GM18505 (cell line): Measurements from ENCODE around the gene RRP36.
A peak's percentile ranks its signal among the peaks of the same experiment; 100 is the strongest.

Source experiments
- ATAC-seq: cut with Tn5 transposase; IDR thresholded peaks from one replicate; pipeline ENCODE4 v1.9.1; 2021; ENCODE audit not compliant: unreplicated experiment
- POLR2A ChIP-seq: IDR thresholded peaks from 4 replicates; pipeline ENCODE4 v1.6.1; 2011; ENCODE audit warnings: borderline replicate concordance; ENCODE audit not compliant: insufficient read depth, insufficient read length; ENCODE audit errors: extremely low read depth

Gene RRP36

DNA sequence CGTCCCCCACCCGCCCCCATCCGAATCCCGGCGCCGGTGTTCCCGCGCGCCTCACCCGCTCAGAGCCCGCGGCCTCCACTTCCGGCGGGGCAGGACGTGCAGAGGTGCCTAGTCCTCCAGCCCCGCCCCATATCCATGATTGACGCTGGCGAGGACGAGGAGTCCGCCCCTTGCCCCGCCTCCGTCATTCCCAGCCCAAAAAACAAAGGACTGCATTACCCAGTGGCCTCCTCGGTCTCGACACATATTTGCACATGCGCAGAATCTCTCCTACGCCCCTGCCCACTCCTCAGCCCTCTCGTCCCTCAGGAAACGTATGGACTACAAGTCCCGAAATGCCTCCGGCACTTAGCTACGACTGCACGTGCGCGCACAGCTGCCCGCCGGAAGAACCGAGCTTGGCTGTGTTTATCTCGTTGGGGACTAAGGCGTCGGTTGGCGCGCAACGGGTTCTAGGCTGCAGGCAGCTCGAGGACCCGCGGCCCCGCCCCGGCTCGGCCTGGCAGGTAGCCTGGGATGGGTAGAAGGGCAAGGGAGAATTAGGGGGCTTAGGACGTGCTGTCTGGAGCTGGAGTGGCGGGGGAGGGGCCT, 7.5 kb upstream of the RRP36 start, which contains the start of the genes KLHDC3 and MEA1:
Gene KLHDC3, plus strand, starts transcription at position 407 of the 591 bp plus-strand sequence. CDS start 2,944 bp downstream, outside the sequence.
Gene MEA1, minus strand, starts transcription at position 104 of the 591 bp plus-strand sequence. CDS start 133 bp downstream, outside the sequence.
- peak; percentile 89 for ATAC-seq
- peak; percentile 68 for TF ChIP-seq POLR2A

DNA sequence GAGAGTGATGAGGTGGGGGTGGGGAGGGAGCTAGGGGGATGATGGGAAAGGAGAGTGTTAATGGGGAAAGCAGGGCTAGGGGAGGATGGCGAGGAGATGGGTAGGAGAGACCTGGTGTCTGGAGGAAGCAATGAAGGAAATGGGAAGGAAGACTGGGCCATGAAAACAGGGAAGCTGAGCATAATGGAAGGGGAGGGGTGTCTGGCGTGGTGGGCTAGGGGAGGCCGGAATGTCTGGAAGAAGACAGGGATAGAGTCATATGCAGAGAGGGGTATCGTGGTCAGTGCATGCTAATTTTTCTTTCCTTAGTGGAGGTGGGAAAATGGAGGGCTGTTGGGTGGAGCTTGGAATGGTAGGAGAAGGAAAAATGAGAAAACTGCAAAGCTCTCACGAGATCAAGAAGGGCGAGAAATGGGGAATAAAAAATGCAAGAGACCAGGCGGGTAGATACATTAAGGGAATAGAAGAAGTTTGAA, 7.0 kb upstream of the RRP36 start:
- TF ChIP-seq POLR2A, result no peak
- ATAC-seq, result no peak

DNA sequence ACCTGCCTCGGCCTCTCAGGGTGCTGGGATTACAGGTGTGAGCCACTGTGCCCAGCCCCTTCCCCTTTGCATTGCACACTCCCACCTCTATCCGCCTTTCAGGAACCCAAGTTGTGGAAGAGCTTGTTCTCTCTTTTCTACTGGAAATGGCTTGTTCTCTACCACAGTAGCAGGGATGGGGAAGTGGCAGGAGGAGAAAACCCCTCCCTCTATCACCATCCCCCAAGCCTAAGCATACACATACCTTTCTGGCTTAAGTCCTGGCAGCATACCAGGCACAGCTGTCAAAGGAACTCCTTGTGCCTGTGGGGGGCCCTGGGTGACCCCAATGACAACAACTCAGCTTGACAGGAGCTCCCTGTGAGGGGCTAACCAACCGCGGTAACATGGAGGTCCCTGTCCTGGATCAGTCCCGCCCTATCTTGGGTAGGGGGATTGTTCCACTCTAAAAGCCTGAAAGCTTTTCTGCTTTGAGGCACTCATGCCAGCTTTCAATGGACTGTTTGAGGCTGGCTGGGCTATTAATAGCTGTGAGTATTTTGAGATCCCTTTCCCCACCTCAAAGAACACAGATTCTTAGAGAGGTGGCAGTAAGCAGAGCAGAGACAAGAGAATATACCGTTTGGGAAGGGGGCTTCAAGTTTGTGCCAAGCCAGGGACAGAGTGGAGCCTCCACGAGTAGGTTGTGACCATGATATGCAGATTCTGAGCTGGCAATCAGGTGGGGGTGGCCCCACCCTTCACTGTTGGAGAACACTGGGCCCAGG, 5.1 kb upstream of the RRP36 start:
- no peak for TF ChIP-seq POLR2A
- no peak for ATAC-seq

DNA sequence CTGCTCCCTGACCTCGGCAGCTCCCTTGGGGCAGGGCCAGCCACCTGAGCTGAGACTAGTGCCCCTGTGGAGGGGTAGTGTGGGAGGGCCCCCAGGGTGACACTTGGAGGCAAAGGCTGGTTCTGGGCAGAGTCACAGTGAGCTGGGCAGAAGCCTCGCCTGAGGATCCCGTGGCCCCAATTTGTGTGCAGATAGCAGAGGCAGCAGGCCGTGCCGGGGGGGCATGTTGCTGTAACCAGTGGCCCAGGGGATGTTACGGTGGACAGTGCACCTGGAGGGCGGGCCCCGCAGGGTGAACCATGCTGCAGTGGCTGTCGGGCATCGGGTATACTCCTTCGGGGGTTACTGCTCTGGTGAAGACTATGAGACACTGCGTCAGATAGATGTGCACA, 4.5 kb upstream of the RRP36 start:
- TF ChIP-seq POLR2A, result no peak
- ATAC-seq, result no peak

DNA sequence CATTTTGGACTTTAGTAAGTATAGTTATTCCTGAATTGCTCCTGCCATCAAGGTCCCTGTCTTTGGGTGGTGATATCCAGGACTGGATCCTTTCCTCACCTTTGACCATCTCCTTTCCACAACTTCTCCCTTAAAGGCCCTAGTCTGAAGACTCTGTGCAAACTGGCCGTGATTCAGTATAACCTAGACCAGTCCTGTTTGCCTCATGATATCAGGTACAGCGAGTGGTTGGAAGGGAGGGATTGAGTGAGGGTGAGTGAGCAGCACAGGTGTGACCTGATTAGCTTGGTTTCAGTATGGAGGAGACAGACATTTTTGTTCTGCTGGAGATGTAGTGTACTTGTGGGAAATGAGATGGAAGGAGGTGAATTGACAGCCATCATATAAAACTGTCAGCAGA, 2.3 kb upstream of the RRP36 start:
- TF ChIP-seq POLR2A, result no peak
- ATAC-seq, result no peak

DNA sequence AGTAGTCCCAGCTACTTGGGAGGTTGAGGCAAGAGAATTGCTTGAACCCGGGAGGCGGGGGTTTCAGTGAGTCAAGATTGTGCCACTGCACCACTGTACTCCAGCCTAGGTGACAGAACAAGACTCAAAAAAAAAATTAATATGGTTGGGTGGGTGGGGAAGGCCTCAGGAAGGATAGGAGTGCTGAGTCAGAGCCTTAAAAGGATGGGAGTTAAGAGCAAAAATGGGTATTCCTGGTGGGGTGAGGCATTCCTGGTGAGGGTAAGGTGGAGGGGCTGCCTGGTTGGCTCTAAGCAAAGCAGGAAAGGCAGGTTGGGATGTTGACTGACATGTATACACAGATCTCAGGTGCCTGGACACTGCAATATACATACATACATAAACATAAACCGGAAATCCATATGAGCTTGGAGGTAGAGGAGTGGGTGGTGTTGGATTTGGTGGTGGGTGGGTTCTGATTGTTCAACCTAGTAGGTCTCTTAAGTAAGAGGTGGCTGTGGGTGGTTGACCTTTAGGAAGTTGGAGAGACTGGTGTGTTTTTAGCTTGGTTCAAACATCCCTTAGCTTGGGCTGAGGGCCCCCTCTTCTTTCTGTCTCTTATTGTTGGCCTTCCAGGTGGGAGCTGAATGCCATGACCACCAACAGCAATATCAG, 1.2 kb upstream of the RRP36 start:
- no peak for ATAC-seq

DNA sequence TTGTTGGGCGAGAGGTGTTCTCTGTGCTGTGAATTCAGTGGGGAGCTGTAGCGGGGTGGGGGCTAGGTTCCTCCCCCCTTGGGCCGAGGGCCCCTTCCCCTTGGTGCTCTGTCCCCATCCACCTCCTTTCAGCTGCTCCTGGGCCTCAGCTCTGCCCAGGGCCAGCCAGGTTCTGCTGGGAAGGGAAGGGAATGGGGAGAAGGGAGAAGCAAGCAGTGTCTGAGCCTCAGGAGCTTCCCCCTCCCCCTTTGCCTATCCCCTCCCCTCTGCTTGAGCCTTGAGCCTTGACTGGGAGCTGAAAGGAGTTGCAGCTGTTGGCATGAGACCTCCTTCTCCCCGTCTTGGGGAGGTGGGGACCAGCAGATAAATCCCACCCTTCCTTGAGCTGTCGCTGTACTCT, 576 bp upstream of the RRP36 start:
- no peak for TF ChIP-seq POLR2A
- ATAC-seq, result peak; percentile 4

More for the DNA sequence above, 1.2 kb upstream of the RRP36 start:
- TF ChIP-seq POLR2A, result no peak

DNA sequence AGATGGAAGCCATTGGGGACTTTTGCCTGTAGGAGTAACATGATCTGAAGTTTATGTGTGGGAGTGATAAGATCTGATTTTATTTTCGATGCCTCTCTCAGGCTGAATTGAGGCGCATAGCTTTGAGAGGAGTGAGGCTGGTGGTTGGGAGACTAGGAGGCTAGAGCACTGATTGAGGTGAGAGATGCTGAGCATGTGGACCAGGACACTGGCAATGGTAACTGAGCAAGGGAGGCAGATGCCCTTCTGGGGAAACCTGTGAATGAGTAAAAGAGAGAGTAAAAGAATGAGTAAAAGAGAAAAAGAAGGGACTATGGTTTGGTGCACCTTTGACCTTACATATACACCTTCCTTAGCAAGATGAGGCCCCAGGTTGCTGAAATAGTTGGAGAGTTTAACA, 3.0 kb downstream of the RRP36 start:
- no peak for TF ChIP-seq POLR2A
- no peak for ATAC-seq

DNA sequence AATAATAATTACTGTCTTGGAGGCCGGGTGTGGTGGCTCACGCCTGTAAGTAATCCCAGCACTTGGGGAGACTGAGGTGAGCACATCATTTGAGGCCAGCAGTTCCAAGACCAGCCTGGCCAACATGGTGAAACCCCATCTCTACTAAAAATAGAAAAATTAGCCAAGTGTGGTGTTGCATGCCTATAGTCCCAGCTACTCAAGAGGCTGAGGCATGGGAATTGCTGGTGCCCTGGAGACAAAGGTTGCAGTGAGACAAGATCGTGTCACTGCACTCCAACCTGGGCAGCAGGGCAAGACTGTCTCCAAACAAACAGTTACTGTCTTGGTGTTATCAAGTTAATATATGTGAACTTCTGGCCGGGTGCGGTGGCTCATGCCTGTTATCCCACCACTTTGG, 4.9 kb downstream of the RRP36 start:
- ATAC-seq, result no peak

DNA sequence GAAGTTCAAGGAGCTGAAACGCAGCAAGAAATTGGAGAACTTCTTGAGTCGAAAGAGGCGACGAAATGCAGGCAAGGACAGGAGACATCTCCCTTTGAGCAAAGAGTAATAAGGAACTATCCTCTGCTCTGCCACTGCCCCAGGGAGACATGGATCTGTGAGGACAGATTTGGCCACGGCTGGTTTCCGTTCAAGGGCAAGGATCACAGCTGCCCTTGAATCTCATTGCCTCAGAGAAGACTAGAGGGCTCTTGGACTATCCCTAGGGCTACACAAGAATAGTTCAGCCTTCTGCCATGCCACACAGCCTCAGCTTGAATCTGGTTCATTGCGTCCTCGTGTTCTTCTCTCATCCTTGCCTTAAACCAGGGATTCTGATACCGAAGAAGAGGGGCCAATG, 7.7 kb downstream of the RRP36 start:
- ATAC-seq, result no peak
- TF ChIP-seq POLR2A, result no peak

More for the DNA sequence above, 4.9 kb downstream of the RRP36 start:
- no peak for TF ChIP-seq POLR2A

DNA sequence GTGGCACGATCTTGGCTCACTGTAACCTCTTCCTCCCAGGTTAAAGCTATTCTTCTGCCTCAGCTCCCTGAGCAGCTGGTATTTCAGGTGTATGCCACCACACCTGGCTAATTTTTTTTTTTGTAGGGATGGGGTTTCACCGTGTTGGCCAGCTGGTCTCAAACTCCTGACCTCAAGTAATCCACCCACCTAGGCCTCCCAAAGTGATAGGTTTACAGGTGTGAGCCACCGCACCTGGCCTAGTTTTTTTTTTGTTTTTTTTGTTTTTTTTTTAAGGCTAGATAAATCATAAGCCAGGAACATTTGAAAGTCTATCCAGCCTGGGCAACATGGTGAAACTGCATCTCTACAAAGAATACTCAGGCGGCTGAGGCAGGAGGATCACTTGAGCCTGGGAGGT, 10.9 kb downstream of the RRP36 start:
- no peak for TF ChIP-seq POLR2A
- ATAC-seq, result no peak

DNA sequence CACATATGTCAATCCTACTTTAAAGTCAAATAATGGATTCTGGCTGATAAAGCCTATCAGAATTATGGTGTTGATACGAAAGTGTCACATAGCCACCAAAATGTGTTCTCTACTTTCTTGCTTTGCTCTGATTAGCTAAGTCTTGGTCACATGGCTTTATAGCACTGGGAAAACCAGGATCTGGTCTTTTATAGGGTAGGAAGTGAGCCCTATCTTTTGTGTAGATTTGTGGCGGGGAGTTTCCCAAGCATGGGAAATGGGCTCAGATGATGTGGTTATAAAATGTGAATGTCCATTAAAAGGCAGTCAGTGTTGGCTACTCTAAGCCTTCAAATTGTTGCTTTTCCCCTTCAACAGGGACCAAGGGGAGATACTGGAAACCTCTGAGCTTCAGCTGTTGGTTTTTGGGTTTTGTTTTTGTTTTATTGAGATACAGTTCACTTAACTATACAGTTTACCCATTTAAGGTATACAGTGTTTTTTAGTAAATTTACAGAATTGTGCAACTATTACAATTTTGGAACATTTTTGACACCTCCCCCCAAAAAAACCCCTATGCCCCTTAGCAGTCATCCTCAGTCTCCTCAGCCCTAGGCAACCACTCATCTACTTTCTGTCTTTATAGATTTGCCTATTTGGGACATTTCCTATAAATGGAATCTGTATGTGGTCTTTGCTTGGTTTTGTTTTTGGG, 12.2 kb downstream of the RRP36 start:
- no peak for TF ChIP-seq POLR2A
- no peak for ATAC-seq

DNA sequence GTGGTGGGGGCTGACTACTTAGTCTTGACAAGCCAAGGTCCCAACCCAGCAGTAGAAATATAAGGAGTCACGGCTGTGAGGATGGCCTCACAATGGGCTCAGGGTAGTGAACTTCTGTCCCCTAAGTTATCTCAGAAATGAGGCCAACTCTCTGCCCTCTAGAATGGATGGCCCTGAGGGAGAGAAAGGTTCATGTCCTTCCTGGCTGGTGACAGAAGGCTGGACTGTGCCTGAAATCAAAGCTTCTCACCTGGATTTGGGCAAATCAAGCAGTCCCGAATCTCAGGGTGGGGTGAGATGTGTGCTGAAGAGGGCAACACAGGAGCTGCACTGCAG, 12.7 kb downstream of the RRP36 start:
- no peak for ATAC-seq
- TF ChIP-seq POLR2A, result no peak
